Medulla oblongata (tissue), 1 donor: ENCODE measurements around the gene SLC49A4.
A peak's percentile ranks its signal among the peaks of the same experiment; 100 is the strongest.

Experiments
- DNase-seq: peaks from one replicate; pipeline ENCODE4 v3.0.0-alpha.2; 2015; ENCODE audit errors: extremely low spot score

The SLC49A4 gene

DNA sequence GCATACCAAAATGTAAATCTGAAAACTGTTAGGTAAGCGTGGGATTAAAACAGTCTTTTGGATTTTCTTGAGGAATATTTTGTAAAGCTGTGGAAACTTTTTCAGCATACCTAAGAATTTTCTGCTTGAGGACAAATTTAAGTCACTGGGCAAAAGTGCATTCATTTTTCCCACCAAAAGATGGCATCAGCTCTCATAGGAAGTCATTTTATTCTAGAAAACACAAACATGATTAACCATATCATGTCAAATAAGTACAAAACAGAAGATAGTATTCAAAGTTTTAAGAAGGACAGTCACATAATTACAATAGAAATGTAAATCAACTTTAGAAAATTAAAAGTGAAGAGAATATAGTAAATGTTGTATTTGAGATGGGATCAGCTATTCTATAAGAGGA is 63.5 kb downstream of the SLC49A4 start:
- peak; percentile 45 for DNase-seq

DNA sequence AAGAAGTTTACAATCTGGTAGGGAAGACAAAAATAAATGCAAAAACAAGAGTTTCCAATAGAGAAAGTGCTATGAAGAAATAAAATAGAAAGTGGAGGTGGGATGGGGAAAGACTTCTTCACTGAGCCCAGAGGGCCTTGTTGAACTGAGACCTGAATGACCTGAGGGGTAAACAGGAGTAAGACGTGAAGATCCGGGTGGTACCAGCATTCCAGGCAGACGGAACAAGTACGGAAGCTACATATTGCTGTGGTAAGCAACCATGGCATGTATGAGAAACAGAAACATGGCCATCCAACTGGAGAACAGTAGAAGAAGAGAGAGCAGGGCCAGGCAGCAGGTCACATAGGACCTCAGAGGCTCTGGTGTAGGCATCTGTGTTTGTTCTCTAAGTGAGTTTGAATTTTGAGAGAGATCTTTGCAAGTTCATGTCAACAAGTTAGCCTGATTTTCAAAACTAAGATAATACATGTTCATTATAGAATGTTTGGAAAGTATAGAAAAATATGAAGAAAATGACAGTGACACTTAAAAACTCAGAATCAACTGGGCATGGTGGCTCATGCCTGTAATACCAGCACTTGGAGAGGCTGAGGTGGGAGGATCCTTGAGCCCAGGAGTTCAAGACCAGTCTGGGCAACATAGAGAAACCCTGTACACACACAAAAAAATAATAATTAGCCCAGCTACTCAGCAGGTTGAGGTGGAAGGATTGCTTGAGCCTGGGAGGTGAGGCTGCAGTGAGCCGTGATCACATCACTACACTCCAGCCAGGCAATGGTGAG is 64.3 kb downstream of the SLC49A4 start:
- no peak for DNase-seq

DNA sequence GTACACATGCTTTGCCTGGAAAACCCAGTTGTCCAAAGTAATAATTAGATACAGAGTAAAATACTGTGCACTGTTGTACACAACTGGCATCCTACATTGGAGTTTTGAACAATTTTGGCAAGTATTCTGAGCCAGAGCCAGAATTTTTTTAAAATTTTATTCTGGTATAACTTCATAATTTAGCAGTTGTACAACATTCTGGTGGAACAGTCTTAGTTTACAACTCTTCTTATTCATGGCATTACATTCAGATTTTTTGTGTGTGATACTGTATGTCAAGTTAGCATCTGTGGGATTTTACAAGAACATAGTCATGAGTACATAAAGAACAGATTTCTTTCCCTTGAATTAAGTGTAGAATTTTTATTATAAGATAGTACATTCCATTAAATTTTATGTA is 67.5 kb downstream of the SLC49A4 start:
- no peak for DNase-seq

DNA sequence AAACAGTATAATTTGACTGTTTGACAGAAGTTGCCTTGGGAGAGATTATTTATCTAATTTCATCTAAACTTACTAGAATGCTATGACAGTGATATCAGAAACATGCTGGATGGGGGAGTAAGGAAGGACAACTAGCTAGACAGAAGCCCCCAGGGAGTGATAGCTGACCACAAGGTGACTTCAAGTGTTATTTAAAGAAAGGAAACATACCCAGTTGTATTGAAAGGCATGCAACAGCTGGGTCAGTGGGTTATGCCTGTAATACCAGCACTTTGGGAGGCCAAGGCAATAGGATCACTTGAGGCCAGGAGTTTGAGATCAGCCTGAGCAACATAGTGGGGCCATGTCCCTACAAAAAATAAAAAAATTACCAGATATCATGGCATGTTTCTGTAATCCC is 69.6 kb downstream of the SLC49A4 start:
- no peak for DNase-seq

DNA sequence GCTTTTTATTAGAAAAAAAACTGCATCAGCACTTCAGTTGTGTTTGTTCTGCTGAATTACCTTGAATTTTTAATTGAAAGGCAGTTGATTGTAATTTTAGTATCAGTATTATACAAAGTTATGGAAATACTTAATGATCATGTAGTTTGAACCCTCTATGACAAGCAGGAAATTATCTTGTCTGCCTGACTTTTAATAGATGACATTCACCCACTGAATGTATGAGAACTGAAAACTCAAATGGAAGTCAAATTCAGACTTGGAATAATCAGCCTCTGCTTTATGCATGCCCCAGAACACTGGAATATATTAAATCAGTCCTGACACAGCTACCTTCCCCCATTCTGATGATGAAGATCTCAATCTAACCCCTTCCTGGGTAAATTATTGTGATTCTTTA is 73.5 kb downstream of the SLC49A4 start:
- no peak for DNase-seq

DNA sequence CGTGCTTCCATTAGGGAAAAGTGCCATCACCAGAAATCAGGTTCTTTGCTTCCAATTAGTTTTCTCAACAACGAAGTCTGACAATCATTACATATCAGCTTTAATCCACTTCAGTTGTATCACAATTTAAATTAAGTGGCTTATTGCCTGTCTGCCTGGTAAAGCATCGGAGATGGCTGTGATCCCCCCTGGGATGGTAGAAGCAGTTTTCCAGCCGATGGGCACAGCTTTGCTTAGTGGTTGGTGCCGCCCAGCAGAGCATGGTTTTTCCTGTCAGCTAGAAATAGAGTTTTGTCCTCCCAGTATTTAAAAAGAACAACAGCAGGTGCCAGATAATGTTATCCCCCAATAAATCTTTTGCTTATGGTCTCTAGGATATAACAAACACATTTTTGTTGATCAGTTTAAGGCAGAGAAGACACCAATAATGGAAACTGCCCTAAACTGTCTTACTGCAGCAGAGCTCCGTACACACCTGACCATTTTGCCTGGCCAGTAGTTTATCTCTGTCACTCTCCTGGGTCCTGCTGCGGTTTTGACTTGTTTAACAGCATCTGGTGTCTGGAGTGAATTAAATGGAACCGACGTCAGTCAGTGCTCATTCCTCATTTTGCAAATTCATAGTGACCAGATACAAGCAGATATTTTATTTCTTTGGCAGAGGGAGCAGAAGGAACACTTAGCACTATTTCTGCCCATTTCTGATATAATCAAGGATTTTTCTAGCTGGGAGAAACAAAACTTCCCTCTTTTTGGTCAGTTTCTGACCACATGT is 79.1 kb downstream of the SLC49A4 start:
- no peak for DNase-seq

DNA sequence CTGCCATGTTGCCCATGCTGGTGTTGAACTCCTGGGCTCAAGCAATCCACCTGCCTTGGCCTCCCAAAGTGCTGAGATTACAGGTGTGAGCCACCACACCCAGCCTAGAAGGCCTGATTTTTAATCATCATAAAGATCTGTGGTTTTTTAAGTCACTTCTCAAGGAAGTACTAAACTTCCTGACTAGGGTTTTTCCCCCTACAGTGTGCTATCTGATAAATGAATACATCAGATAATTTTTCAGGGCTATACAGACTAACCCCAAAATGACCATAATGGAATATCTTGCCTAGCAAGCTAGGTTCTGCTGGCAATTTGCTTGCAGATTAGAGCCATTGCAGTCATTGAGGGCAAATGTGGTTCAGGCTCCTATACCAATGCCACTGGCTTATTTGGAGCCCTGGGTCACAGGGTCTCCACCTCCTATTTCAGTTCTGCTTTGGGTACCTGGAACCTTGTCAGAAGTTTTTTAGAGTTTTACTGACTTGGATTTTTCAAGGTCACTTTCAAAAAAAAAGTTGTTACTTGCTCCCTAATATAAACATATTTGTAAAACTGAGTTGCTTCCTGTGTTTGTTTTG is 80.8 kb downstream of the SLC49A4 start:
- DNase-seq = no peak

DNA sequence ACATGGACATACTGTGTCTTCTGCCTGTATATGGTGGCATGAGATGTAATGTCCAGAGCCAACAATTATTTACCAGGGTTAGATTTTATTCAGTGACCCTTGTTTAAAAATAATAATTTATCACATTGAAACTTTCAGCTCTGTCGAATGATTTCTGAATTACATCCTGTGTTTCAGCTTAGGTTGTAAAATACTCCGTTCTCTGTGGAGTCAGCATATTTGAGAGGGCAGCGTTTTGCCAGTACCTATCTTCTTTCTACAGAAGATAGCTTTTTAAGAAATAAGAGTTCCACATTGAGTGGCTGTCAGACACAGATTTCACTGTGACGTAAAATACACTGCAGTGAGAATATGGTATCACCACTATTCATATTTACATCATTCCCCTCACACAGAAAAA is 85.3 kb downstream of the SLC49A4 start:
- no peak for DNase-seq

DNA sequence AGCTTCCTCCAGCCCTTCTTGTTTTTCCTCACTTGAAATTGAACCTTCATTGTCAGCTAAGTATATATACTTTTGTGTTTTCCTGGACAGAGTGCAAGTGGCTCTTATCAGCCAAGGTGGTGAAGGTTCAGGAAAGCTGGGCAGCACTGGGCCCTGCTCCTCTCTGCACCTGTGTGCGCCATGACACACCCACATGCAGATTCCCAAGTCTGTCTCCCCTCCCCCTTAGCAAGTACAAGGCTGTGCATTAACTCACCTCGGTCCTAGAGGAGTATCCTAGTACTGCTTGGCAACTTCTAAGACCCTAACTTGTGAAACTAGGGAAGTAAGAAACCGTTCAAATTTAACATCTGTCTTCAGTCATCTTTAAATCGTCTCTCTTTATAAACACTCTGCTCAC is 85.8 kb downstream of the SLC49A4 start:
- DNase-seq = no peak

DNA sequence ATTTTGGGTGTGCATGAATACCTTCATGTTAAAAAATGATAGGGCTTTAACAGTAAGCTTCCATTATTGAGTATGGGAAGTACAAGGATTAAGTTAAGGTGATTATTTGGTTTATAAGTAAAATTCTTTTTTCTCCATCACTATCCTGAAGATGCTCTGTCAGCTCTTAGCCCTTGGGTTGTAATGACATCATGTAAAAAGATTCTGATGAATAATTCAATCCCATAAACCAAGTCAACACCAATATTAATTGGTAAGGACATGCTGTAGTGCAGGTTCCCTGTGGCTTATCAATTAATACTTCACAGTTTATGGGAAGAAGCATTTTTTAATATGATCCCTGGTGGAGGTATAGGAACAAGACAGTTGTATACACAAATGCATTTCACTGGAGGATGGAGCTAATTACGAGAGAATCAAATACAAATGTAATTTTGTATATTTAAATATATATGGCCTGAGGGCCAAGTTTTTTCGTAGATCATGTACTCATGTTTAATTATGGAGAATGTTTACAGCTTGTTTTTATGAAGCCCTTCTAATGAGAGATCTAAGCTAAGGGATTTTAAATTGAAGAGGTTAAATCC is 87.6 kb downstream of the SLC49A4 start:
- DNase-seq = no peak

DNA sequence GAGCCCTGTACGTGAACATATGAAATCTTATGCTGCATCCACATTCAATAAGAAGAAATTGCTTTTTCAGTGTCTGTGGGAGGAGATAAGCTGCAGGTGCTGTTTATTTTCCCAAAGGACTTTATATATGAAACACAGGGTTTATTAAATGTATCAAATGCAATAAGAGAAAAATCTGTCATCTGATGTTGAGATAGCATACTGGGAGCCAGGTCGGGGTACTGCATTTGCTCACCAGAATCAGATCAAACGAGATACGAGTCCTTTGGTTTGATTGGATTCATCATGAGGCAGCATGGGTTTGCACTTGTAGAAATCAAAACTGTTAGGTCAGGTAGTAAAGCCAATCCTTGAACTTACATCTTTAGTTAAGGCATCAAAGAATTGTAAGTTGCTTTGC is 91.4 kb downstream of the SLC49A4 start:
- DNase-seq = no peak

DNA sequence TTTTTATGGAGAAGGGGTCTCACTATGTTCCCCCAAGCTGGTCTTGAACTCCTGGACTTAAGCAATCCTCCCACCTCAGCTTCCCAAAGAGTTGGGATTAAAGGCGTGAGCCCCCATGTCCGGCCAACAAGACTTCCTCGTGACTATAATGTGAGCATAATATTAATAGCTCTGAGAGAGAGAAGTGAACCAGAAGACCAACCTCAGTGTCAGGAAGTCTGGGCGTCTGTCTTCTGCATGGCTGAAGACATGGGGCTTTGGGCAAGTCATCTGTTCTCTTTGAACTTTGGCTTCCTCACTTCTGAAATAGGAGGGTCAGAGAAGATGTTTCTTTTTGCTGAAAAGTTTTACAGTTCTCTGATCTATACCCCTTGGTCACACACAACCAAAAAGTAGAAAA is 92.1 kb downstream of the SLC49A4 start:
- DNase-seq = peak; percentile 72

DNA sequence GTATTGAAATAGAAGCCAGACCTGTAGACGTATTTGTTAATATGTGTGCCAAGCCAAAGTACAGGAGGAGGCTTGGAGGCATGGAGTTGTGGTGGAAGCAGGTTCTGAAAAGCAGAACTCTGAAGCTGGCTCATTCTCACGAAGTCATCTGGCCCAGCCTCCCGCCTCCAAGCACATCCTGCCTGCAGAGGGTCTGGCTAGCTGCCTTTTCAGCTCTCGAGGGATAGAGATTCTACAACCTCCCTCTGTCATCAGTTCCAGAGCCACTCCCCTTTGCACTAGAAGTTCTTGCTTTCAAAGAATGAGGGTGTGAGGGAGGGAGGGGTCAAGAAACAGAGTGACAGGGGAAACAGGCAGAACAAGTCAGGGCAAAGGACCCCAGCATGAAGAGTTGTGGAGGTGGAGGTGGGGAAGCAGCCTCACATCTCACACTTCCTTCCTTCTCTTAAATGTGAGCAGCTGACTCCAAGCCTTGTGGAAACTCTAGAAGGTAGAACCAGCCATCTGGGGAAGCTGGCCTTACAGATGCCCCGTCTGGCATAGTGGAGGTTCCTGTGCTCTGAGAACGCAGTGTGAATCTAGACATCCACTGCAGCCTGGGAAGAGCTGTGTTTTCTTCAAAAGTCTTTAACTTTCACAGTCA is 95.3 kb downstream of the SLC49A4 start:
- peak; percentile 81 for DNase-seq

DNA sequence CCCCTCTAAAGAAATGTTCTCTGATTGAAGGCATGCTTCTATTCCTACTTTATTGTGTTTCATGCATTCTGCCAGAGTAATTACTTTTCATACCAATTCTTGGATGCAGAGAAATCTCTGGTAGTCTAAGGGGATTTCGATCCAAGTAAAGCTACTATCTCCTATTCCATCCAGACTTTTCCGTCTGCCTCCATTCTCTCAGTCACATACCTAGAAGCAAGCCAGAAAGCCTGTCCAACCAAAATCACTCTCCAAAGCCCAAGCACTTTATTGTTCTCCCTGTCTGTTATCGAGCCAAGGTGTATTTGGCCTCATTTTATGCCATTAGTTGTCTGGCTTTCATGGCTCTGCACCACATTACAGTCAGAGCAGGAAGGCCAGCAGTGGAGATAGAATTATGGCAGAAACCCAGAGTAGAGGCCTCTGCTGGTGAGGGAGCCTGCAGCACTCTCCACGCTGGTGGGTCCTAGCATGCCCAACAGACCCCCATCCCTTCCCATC is 95.9 kb downstream of the SLC49A4 start:
- DNase-seq = no peak

DNA sequence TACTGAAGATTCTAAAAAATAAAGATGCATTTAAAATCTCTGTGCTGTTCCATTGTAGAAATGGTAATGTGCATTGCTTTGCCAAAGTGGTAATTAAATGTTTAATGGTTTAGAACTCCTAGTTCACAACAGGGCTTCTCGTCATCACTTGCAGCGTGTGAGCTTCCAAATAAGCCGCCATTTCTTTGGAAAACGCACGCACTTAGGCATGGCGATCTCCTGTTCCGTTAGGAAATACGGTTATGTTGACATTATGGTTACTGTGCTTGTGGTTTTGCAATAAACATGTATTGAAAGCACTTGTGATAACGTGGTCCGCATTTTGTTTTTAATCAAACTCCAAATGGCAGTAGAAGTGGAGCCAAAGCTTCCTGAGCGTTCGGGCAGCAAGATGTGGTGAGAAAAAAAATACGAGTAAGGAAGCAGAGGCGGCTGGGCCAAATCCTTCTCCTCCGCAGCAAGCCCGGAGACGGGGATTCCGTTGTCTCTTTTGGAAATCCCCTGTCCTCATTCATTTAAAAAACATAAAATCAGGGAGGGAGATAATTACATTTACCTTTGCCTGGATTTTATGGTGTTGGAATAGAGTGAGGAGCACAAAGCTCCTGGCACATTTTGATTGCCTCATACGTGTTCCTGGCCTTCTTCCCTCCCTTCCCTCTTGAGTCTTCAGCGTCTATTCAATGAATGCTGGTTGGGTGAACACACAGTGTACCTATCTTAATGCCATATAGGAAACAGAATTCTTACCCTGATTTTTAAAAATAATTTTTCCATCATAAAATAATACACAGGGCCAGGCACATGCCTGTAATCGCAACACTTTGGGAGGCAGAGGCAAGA is 97.5 kb downstream of the SLC49A4 start:
- no peak for DNase-seq

DNA sequence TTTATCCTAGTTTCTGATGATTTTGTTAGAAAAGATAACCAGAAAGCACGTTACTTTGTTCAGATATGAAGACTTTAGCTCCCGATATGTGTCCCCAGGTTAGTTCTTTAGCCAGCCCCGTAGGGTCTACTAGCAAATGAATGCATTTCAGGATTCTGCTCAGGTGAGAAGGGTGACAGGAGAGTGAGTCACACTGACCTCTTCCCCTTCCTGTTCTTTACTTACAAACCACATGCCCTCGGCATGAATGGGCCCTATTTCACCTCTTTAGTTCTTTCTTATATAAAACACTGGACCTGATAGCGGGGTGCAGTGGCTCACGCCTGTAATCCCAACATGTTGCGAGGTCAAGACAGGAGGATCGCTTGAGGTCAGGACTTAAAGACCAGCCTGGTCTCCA is 98.4 kb downstream of the SLC49A4 start:
- no peak for DNase-seq

DNA sequence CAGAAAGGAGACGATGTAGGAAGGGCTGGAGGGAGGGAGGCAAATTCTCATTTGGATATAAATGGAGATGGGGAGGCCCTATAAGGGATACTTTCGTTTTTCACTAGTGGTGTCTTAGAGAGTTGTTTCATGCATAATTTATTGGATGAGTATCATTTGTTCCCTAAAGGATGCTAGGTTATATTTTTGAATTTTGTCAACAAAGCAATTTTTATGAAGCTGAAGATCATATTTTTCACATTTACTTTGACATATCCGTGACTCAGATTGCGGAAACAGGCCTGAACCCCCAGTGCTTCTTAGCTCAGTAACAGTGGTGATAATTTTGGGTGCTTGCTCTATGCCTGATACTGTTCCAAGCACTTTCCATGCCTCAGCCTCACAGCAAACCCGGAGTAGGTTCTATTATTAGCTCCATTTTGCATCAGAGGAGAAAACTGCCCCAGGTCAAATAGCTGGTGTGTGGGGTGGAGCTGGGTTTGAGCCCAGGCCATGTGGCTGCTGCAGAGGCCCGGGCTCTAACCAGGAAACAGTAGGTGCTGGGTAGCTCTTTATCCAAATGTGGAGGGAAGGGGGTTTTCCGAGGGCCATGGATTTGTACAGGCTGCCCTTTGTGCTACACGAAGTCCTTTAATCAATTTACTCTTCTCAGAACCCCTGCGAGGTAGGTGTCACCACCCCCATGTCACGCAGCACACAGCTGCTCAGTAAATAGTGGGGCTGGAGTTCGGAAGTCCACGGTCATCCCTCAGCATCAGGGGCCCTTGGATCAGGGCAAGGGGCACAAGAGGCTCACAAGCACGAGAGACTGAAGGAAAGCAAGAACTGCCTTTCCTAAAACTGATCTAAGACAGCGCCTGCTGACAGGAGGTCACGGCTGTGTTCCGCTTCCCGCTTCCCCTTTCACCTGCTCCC is 99.1 kb downstream of the SLC49A4 start:
- no peak for DNase-seq

DNA sequence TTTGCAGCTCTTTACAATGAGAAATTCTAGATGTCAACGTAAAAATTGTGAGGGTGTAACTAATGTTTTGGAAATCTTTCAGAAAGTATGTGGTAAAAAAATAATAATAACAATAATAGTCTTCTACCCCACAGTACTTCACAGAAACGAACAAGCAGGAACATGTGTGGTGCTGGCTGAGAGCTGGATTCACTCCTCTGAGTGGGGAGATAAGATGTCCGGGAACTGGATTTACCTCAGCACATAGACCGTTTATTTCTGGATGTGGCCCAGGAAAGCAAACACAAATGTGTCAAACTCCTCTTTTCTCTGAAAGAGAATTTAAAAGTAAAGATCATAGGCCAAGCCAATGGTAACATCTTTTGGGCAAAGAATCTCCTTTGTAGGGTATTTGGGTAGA is 103.4 kb downstream of the SLC49A4 start:
- DNase-seq = no peak

DNA sequence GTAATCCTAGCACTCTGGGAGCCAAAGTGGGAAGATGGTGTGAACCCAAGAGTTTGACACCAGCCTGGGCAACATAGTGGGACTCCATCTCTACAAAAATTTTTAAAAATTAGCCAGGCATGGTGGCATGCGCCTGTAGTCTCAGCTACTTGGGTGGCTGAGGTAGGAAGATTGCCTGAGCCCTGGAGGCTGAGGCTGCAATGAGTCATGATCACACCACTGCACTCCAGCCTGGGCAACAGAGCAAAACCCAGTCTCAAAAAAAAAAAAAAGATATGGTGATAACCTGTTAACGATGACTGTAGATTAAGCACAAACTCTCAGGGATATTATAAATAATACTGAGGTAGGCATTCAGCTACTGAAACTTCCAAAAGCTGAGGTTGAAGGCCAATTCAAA is 107.5 kb downstream of the SLC49A4 start:
- no peak for DNase-seq

DNA sequence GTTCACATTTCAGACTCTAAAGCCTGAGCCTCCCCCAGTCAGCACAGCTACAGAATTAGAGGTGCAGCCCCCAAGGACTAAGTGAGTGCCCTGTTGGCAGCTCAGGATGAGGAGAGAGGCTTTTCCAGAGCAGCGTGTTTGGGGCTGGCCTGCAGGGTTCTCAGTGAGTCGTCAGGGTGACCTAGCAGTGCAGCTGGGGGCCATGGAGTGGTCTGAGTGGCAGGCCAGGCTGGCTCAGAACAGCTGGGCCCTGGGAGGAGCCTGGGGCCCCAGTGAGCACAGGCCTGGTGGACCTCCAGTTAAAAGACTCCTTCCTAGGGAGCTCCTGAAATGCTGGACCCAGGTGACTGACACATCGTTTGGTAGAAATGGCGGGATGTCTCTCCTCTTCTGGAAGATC is 108.3 kb downstream of the SLC49A4 start:
- no peak for DNase-seq
